HepG2 (cell line): Measurements from ENCODE around the gene MCRS1. TPM values are rescaled to one million over a fixed set of nuclear protein-coding genes. Genes with fewer than 3 reads are reported as not detected.

Source experiments
- MATR3 ChIP-seq: sonication (generic); formaldehyde crosslinking; IDR thresholded peaks from 2 replicates; pipeline ENCODE4 v1.4.0; 2020; ENCODE audit warnings: missing genetic modification reagents
- MEIS1 ChIP-seq: sonication (generic); formaldehyde crosslinking; IDR thresholded peaks from 2 replicates; pipeline ENCODE4 v1.9.0; 2021; ENCODE audit warnings: mild to moderate bottlenecking, missing genetic modification reagents, moderate library complexity, borderline replicate concordance
- PATZ1 ChIP-seq: sonication (generic); formaldehyde crosslinking; IDR thresholded peaks from 2 replicates; pipeline ENCODE4 v1.4.0; 2020; ENCODE audit warnings: missing genetic modification reagents
- ZFP82 ChIP-seq: sonication (generic); formaldehyde crosslinking; IDR thresholded peaks from 2 replicates; pipeline ENCODE4 v1.5.1; 2020; ENCODE audit warnings: mild to moderate bottlenecking, missing genetic modification reagents, borderline replicate concordance
- ZNF260 ChIP-seq: sonication (generic); formaldehyde crosslinking; IDR thresholded peaks from 2 replicates; pipeline ENCODE4 v1.4.0; 2020; ENCODE audit warnings: missing genetic modification reagents, low read depth, mild to moderate bottlenecking, borderline replicate concordance
- ZNF264 ChIP-seq: sonication (generic); formaldehyde crosslinking; IDR thresholded peaks from 2 replicates; pipeline ENCODE4 v1.4.0; 2020; ENCODE audit warnings: missing genetic modification reagents
- ZNF33A ChIP-seq: sonication (generic); formaldehyde crosslinking; IDR thresholded peaks from 2 replicates; pipeline ENCODE4 v1.5.1; 2020; ENCODE audit warnings: missing genetic modification reagents, mild to moderate bottlenecking, moderate library complexity, borderline replicate concordance
- ZNF800 ChIP-seq: sonication (generic); formaldehyde crosslinking; IDR thresholded peaks from 2 replicates; pipeline ENCODE4 v1.4.0; 2020; ENCODE audit warnings: missing genetic modification reagents
- ZSCAN12 ChIP-seq: sonication (generic); formaldehyde crosslinking; IDR thresholded peaks from 2 replicates; pipeline ENCODE4 v1.9.0; 2021; ENCODE audit warnings: mild to moderate bottlenecking, missing genetic modification reagents
- polyA plus RNA-seq, 8 experiments: library from polyadenylated mRNA; depleted of rRNA in 3 of 8; stranded (reverse) in 7 of 8; unstranded in 1 of 8; fragments of >200 nt; fragmentation: Illumina TruSeq in 4 of 8; extraction: Trizol in 4 of 8; gene quantifications; 2 replicates each; pipeline versions ENCODE4 v1.2.1 to v1.2.3, GENCODE V29; 2011 to 2016; ENCODE audit warnings: low read depth in 4 of 8, missing spikeins in 1 of 8, mixed read lengths in 1 of 8; ENCODE audit not compliant: insufficient read depth in 1 of 8
- total RNA-seq, 5 experiments: library from RNA; depleted of rRNA; stranded (reverse); fragments of >200 nt; fragmentation: Illumina TruSeq; extraction: Trizol; gene quantifications; 2 replicates each; pipeline ENCODE4 v1.2.3, GENCODE V29; 2016; ENCODE audit warnings: low read depth in 1 of 5
- TF ChIP-seq, protein P1 (sequence below): sonication (generic); formaldehyde crosslinking; conservative IDR thresholded peaks from 2 replicates; pipeline ENCODE4 v1.4.0; 2020; ENCODE audit warnings: mild to moderate bottlenecking, missing genetic modification reagents, moderate library complexity
- TF ChIP-seq, protein P2 (sequence below): sonication (generic); formaldehyde crosslinking; IDR thresholded peaks from 2 replicates; pipeline ENCODE4 v1.4.0; 2020; ENCODE audit warnings: missing genetic modification reagents
- TF ChIP-seq, protein P3 (sequence below): sonication (generic); formaldehyde crosslinking; conservative IDR thresholded peaks from 2 replicates; pipeline ENCODE4 v1.4.0; 2020; ENCODE audit warnings: missing genetic modification reagents
- TF ChIP-seq, protein P4 (sequence below): sonication (generic); formaldehyde crosslinking; IDR thresholded peaks from 2 replicates; pipeline ENCODE4 v1.5.1; 2020; ENCODE audit warnings: missing genetic modification reagents, mild to moderate bottlenecking, borderline replicate concordance
- TF ChIP-seq, protein P5 (sequence below): sonication (generic); formaldehyde crosslinking; IDR thresholded peaks from 2 replicates; pipeline ENCODE4 v1.4.0; 2020; ENCODE audit warnings: mild to moderate bottlenecking, missing genetic modification reagents

The MCRS1 gene
- total and polyA plus RNA-seq, 2 of the 13 experiments (the other 11 are each of a cell fraction or from before 2014, with no cell fraction given): 51.0 to 66.3 TPM

DNA sequence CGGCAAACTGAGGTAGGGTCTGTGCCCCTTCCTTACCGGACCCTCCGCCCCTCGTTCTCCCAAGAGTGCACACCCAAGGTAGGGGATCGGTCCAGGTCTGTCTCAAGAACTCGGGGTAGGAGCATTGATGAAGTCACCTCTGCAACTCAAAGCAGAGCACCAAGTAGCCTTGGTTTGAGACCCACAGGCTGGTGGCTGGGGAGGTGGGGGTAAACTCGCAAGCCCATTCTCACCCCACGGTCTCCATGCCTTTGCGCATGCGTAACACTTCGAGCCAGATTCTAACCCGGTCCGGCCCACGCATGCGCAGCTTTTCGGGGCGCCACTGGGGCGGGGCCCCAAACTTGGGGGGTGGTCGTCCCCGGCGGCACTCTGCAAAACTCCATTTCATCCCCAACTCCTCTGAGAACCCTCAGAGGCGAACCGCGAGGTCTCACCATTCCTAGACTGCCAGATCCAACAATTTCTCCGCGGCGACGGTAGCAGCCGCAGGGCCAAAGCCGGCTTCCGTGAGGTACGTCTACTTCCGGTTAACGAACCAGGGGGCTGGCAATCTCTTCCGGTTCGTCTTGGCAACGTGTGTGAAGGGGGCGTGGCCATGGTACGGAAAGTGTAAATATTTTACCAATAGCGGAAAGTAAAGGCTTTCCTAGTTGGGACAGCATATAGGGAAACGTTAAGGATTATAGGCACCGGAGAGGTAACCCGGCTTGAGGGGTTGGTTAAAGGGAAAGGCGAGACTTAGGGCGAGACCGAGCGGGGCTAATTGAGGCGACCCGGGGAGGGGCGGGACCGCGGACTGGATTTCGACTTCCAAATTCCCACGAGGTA, at the start of gene MCRS1 (continued):
- TF ChIP-seq, protein P1, sequence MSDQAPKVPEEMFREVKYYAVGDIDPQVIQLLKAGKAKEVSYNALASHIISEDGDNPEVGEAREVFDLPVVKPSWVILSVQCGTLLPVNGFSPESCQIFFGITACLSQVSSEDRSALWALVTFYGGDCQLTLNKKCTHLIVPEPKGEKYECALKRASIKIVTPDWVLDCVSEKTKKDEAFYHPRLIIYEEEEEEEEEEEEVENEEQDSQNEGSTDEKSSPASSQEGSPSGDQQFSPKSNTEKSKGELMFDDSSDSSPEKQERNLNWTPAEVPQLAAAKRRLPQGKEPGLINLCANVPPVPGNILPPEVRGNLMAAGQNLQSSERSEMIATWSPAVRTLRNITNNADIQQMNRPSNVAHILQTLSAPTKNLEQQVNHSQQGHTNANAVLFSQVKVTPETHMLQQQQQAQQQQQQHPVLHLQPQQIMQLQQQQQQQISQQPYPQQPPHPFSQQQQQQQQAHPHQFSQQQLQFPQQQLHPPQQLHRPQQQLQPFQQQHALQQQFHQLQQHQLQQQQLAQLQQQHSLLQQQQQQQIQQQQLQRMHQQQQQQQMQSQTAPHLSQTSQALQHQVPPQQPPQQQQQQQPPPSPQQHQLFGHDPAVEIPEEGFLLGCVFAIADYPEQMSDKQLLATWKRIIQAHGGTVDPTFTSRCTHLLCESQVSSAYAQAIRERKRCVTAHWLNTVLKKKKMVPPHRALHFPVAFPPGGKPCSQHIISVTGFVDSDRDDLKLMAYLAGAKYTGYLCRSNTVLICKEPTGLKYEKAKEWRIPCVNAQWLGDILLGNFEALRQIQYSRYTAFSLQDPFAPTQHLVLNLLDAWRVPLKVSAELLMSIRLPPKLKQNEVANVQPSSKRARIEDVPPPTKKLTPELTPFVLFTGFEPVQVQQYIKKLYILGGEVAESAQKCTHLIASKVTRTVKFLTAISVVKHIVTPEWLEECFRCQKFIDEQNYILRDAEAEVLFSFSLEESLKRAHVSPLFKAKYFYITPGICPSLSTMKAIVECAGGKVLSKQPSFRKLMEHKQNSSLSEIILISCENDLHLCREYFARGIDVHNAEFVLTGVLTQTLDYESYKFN (CRISPR knock-in tag): peak; percentile 23; the same call in 1 of the 2 replicates
- peak; percentile 13; the same call in 1 of the 2 replicates for TF ChIP-seq ZFP82 (CRISPR knock-in tag)
- TF ChIP-seq ZNF260: no peak
- TF ChIP-seq, protein P2, sequence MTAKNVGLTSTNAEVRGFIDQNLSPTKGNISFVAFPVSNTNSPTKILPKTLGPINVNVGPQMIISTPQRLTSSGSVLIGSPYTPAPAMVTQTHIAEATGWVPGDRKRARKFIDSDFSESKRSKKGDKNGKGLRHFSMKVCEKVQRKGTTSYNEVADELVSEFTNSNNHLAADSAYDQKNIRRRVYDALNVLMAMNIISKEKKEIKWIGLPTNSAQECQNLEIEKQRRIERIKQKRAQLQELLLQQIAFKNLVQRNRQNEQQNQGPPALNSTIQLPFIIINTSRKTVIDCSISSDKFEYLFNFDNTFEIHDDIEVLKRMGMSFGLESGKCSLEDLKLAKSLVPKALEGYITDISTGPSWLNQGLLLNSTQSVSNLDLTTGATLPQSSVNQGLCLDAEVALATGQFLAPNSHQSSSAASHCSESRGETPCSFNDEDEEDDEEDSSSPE (CRISPR knock-in tag): no peak
- TF ChIP-seq MEIS1 (CRISPR knock-in tag): 0 out of 2 replicates have a peak, but pooled peaks have one; percentile 18
- no peak for TF ChIP-seq ZNF33A (CRISPR knock-in tag)
- TF ChIP-seq, protein P3, sequence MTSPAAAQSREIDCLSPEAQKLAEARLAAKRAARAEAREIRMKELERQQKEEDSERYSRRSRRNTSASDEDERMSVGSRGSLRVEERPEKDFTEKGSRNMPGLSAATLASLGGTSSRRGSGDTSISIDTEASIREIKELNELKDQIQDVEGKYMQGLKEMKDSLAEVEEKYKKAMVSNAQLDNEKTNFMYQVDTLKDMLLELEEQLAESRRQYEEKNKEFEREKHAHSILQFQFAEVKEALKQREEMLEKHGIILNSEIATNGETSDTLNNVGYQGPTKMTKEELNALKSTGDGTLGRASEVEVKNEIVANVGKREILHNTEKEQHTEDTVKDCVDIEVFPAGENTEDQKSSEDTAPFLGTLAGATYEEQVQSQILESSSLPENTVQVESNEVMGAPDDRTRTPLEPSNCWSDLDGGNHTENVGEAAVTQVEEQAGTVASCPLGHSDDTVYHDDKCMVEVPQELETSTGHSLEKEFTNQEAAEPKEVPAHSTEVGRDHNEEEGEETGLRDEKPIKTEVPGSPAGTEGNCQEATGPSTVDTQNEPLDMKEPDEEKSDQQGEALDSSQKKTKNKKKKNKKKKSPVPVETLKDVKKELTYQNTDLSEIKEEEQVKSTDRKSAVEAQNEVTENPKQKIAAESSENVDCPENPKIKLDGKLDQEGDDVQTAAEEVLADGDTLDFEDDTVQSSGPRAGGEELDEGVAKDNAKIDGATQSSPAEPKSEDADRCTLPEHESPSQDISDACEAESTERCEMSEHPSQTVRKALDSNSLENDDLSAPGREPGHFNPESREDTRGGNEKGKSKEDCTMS: no peak
- TF ChIP-seq, protein P4, sequence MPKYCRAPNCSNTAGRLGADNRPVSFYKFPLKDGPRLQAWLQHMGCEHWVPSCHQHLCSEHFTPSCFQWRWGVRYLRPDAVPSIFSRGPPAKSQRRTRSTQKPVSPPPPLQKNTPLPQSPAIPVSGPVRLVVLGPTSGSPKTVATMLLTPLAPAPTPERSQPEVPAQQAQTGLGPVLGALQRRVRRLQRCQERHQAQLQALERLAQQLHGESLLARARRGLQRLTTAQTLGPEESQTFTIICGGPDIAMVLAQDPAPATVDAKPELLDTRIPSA: peak; percentile 23; the same call in 1 of the 2 replicates
- TF ChIP-seq ZNF264 (CRISPR knock-in tag): peak; percentile 30; the same call in 1 of the 2 replicates
- TF ChIP-seq, protein P5, sequence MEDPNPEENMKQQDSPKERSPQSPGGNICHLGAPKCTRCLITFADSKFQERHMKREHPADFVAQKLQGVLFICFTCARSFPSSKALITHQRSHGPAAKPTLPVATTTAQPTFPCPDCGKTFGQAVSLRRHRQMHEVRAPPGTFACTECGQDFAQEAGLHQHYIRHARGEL (CRISPR knock-in tag): no peak
- peak; percentile 54; the same call in 1 of the 2 replicates for TF ChIP-seq PATZ1 (CRISPR knock-in tag)
- TF ChIP-seq ZNF800 (CRISPR knock-in tag): no peak
- TF ChIP-seq MATR3 (CRISPR knock-in tag): no peak
- no peak for TF ChIP-seq ZSCAN12 (CRISPR knock-in tag)
